C4-2B (cell line): ENCODE measurements around the gene SRCIN1.
A peak's percentile ranks its signal among the peaks of the same experiment; 100 is the strongest.

Experiments
- H3K27ac ChIP-seq: fragments of 450-650 bp; 2 replicates; pipeline ENCODE4 v1.5.1; 2017
- ZFX ChIP-seq: fragments of 450-650 bp; IDR thresholded peaks from 2 replicates; pipeline ENCODE4 v1.6.1; 2017
- TF ChIP-seq, protein P1 (sequence below): fragments of 450-650 bp; conservative IDR thresholded peaks from 2 replicates; pipeline ENCODE4 v1.5.1; 2017; ENCODE audit warnings: mild to moderate bottlenecking

Gene SRCIN1

GRCh38 chr17:38583828-38584349 lies 21.9 kb downstream of the SRCIN1 start:
- TF ChIP-seq ZFX, result no peak
- TF ChIP-seq, protein P1, sequence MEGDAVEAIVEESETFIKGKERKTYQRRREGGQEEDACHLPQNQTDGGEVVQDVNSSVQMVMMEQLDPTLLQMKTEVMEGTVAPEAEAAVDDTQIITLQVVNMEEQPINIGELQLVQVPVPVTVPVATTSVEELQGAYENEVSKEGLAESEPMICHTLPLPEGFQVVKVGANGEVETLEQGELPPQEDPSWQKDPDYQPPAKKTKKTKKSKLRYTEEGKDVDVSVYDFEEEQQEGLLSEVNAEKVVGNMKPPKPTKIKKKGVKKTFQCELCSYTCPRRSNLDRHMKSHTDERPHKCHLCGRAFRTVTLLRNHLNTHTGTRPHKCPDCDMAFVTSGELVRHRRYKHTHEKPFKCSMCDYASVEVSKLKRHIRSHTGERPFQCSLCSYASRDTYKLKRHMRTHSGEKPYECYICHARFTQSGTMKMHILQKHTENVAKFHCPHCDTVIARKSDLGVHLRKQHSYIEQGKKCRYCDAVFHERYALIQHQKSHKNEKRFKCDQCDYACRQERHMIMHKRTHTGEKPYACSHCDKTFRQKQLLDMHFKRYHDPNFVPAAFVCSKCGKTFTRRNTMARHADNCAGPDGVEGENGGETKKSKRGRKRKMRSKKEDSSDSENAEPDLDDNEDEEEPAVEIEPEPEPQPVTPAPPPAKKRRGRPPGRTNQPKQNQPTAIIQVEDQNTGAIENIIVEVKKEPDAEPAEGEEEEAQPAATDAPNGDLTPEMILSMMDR, result no peak
- peak overlapping the region; percentile 54 for H3K27ac ChIP-seq

DNA sequence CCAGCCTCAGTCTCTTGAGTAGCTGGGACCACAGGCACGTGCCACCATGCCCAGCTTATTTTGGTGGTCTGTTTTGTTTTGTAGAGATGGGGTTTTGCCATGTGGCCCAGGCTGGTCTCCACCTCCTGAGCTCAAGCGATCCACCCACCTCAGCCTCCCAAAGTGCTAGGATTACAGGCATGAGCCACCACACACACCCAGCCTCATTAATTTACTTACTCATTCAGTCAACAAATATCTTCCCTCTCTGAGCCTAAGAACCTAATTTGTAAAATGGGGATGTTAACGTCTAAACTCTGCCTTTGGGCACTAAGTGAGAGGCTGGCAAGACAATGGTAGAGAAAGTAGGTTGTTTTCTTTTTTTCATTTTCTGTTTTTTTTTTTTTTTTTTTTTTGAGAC lies 22.6 kb downstream of the SRCIN1 start:
- no peak overlapping the region for H3K27ac ChIP-seq
- TF ChIP-seq ZFX, result no peak
- TF ChIP-seq, protein P1, result no peak

GRCh38 chr17:38582069-38582468 lies 23.7 kb downstream of the SRCIN1 start:
- TF ChIP-seq, protein P1, result no peak
- TF ChIP-seq ZFX, result no peak
- no peak overlapping the region for H3K27ac ChIP-seq

GRCh38 chr17:38579934-38580333 lies 25.8 kb downstream of the SRCIN1 start:
- H3K27ac ChIP-seq, result no peak overlapping the region
- no peak for TF ChIP-seq ZFX
- TF ChIP-seq, protein P1, result no peak

DNA sequence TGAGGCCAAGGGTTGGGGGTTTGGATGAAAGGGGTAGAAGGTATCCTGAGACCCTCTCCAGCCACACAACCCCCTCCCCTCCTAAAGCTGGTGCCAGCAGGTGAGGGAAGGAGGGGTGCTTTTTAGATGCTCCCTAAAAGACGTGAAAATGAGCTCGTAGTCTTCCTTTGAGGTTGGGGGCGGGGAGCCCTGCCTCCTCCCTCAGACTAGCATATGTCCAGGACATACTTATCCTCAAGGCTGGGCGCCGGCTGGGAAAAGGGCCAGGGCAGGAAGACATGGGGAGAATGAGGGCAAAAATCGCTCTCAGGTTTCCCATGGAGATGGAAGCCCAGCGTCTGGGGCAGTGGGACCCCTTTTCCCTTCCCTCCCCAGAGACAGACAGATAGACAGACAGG lies 26.7 kb downstream of the SRCIN1 start:
- no peak overlapping the region for H3K27ac ChIP-seq
- TF ChIP-seq, protein P1, result no peak
- no peak for TF ChIP-seq ZFX

DNA sequence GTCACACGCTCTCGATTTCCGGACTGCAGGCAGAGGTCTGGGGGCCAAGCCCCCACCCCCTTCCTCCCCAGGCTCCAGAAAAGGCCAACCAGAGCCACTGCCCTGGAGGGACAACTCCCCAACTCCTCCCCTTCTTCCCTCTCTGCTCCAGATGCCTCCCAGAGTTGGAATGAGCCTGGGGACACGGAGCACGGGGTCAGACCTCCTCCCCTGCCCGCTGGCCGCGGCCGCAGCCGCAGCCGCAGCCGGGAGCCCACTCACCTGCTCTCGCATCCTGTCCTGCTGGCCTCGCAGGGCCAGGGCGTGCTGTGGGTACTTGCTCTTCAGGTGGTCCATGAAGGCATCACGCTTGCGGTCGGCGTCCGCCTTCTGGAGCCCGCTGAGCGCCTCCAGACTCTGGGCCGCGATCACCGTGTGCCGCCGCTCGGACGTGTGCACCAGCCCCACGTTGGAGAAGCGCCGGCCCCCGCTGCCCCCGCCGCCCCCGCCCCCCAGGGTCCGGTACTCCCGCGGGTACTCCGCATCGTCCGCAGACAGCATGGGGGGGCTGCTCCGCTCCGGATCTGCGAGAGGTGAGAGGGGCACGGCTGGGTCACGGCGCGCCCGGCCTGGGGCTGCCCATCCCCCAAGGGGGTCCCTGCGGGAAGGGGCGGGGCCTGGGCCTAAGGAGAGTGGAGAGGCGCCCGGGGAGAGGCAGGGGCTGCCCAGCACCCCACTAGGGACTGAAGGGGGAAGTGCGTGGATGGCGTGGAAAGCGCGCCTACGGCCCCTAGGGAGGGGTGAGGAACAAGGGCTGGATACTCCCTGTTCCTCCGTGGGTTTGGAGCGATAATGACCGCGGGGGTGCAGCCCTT lies 27.3 kb downstream of the SRCIN1 start:
- TF ChIP-seq, protein P1, result no peak
- no peak for TF ChIP-seq ZFX
- H3K27ac ChIP-seq, result no peak overlapping the region

DNA sequence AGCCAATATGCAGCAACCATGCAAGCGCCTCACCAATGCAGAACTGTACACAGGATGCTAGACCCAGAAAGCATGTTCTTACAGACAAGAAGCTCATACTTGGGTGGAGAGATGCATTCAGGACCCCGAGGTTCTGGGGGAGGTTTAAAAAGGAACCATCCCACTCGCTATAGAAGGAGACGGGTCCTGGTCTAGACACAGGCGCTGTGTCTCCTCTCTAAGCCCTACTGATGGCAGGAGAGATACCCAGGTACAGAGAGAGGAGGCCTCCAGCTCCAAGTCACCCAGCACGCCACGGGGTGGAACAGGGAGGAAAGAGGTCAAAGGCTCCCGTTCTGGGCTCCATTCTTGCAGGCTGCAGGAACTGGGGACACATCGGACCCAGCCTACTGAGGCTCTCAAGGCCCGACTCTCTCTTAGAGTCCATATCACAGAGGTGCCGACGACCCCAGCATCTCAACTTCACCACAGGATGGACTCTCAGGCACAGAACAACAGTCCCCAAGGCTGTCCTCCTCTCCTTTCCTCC lies 28.0 kb downstream of the SRCIN1 start:
- TF ChIP-seq, protein P1, result no peak
- no peak for TF ChIP-seq ZFX
- H3K27ac ChIP-seq, result no peak overlapping the region
